GM15510 (cell line): ENCODE data around the gene SH3D21.

Experiments
- POLR2A ChIP-seq: IDR thresholded peaks from 3 replicates; pipeline ENCODE4 v1.6.1; 2011; ENCODE audit warnings: borderline replicate concordance; ENCODE audit not compliant: insufficient read length; ENCODE audit errors: extremely low read depth

The SH3D21 gene

GRCh38 chr1:36352910-36353878, 47.0 kb downstream of the SH3D21 start:
- TF ChIP-seq POLR2A = no peak

DNA sequence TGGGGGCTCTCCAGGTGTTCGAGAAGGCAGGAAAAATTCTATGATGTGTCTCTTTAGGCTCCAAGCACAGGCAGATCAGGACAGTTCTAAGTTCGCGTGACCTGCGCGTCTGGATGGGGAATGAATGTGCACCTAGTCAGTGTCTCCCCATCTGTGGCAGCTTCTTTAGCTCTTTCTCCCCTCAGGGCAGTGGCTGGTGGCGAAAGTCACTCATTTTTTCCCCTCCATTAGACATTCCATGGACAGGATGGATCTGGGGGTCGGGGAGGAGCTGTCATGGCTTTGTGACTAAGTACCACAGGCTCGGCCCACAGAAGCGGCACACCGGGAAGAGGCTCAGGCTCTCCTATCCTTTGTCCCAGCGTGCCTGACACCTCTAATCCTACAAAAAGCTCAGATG, 48.3 kb downstream of the SH3D21 start:
- no peak for TF ChIP-seq POLR2A

DNA sequence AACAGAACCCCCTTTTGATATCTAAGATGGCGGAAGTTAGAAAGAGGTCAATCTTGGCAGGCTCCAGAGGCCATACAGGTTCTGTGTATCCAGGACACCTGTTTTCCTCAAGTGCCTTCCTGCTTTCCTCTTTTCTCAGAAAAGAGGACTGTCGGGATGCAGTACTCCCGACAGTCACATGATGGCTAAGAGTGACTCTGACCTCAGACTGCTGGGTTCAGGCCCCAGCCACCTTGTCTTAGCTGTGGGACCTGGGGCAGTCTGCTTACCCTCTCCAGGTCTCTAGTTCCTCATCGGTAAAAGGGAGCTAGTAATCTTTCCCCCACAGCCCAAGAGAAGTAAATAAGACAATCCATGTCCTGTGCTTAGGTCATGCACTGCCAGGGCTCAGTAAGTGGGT, 49.6 kb downstream of the SH3D21 start:
- no peak for TF ChIP-seq POLR2A

DNA sequence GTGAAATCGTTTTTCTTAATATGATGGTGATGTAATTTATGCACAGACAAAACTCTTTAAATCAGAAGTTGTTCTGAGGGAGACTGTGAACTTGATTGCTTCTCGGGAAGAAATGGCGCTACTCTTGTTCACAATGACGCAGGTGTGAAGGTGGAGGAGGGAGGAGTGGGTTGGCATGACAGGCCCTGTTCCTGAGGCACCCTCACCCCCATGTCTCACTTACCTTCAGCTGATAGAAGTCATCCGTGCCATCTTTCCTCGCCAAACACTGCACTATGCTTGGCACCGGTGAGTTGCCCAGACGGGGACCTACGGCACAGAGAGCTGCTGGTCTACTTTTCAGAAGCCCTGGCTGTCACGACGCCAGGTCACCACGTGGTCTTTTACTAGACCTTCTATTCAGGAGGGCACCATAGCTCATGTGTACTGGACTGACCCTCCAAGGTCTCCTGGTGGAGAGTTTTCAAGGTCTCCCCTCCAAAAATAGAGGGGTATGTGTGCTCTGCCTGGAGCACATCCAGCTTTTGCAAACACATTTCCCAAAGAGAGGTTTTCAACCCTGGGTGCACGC, 52.4 kb downstream of the SH3D21 start:
- no peak for TF ChIP-seq POLR2A

DNA sequence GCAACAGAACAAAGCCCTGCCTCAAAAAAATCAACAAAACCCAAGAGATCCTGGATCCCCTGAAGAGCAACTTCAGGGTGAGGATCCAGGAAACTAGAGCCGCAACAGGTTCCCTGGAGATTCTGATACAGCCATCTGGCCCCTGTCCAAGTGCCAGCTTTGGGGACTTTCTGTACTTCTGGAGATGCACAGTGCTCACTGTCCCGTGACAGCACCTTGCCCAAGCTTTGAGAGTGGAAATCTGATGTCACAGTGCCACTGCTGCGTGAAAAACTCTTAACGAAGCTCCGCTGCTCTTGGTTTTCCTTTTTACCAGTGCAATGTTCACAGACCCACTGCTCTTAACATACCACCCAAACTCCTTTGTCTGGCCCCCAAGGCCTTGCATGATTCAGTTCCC, 53.2 kb downstream of the SH3D21 start:
- TF ChIP-seq POLR2A = no peak

GRCh38 chr1:36359911-36360550, 53.9 kb downstream of the SH3D21 start:
- TF ChIP-seq POLR2A = no peak

DNA sequence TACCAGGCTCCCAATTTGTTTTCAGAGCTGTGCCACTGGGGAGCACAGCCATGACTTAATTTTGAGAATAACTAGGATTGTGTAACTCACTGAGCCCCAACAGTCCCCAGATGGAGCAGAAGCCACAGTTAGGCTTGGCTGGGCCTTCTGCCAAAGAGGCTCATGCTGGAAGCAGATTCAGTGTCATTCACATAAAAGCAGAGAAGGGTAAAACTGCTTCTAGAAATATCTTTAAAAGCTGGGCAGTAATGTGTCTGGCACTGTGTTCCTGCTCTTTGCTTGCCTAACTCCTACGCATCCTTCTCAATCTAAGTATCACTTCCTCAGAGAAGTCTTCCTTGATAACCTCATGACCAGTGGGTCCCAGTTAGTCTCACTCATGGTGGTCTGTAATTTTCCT, 59.2 kb downstream of the SH3D21 start:
- TF ChIP-seq POLR2A = no peak

- TF ChIP-seq POLR2A = no peak
Observed at GRCh38 chr1:36366091-36366661, 60.0 kb downstream of the SH3D21 start.

- TF ChIP-seq POLR2A = no peak
Observed at GRCh38 chr1:36367066-36367465, 60.9 kb downstream of the SH3D21 start.

- TF ChIP-seq POLR2A = no peak
Observed at GRCh38 chr1:36367798-36368197, 61.6 kb downstream of the SH3D21 start.

DNA sequence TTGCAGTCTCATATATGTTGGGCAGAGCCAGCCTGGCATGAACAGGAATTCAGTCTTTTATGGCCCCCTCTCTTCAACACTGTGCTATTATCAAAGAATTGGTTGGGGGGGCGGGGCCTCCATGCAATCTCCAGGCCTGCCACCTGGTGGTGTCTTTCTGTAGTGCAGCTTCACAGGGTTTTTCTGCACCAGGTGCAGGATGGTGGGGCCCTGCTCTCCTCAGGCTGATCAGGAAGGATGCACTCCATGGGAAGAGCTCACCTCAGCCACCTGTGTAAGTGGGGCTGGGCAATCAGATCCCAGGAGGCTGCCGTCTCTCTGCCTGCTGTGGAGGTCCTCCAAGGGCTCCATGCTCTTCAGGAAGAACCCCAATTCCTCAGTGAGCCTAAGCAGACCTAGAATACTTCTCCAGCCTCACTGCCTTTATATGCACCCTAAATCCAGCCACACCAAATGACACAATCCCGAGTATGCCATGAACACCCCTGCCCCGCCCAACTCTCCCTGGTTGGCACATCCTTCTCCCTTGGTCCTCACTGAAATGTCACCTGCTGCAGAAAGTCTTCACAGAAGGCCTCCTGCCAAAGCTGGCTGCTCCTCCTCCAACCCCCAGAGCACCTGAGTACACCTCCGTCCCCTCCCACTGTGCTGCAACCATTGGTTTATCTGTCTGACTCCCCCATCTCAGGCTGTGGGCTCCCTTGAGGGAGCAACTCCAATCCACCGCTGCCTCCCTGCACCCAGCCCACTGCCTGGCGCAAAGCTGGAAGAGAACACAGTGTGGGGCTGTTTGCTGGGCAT, 63.1 kb downstream of the SH3D21 start:
- no peak for TF ChIP-seq POLR2A
